H1 (cell line): ENCODE data around the gene ELOF1. TPM values are rescaled to one million over a fixed set of nuclear protein-coding genes. Genes with fewer than 3 reads are reported as not detected.

Source experiments
- CHD2 ChIP-seq: IDR thresholded peaks from 2 replicates; pipeline ENCODE4 v1.6.1; 2012; ENCODE audit warnings: low read length, improper control_type of control experiment
- KDM1A ChIP-seq: fragments of 200-600, 300-600 bp; sonication (generic); IDR thresholded peaks from 2 replicates; pipeline ENCODE4 v1.7.1; 2016; ENCODE audit warnings: mild to moderate bottlenecking, low read length, borderline replicate concordance
- SRF ChIP-seq: IDR thresholded peaks from 2 replicates; pipeline ENCODE4 v1.6.1; 2011; ENCODE audit warnings: mild to moderate bottlenecking, low read depth, low read length, moderate library complexity
- TEAD4 ChIP-seq: IDR thresholded peaks from 2 replicates; pipeline ENCODE4 v1.6.1; 2012; ENCODE audit warnings: low read depth, low read length, inconsistent platforms, mixed read lengths
- polyA plus RNA-seq, 7 experiments: library from polyadenylated mRNA; depleted of rRNA in 3 of 7; stranded (reverse) in 5 of 7; unstranded in 2 of 7; fragments of >200 nt in 5 of 7; fragments of 200-250 nt in 2 of 7; gene quantifications; 1 replicate in 5 of 7; 2 replicates in 1 of 7; 4 replicates in 1 of 7; pipeline versions ENCODE4 v1.2.1 to v1.2.3, GENCODE V29; 2011 to 2013; ENCODE audit warnings: missing spikeins in 2 of 7, mixed read lengths in 2 of 7
- total RNA-seq: library from RNA; stranded (reverse); fragmentation: NEBNext Ultra II Directional; extraction: Animal tissue kit (Norgen Biotek cat#: 25700); gene quantifications from 2 replicates; pipeline ENCODE4 v1.2.1, GENCODE V29; 2021

Gene ELOF1
- total and polyA plus RNA-seq, 2 of the 8 experiments (the other 6 are each of a cell fraction or from before 2014, with no cell fraction given) = 84.2 to 101 TPM

GRCh38 chr19:11594084-11594483, 35.1 kb upstream of the ELOF1 start (continued):
- TF ChIP-seq SRF (no peak), KDM1A (no peak), CHD2 (no peak), TEAD4 (no peak)
- TF ChIP-seq, all 59 proteins: peak for 0
